GM23338 (cell line): ENCODE results near the gene ELFN1.

ENCODE experiments used
- CTCF ChIP-seq, 2 experiments: fragments of 200-600 bp in 1 of 2; sonication (generic) in 1 of 2; conservative IDR thresholded peaks; 2 replicates each; pipeline versions ENCODE4 v1.5.1 to v1.6.1; 2016 to 2017; ENCODE audit warnings: antibody characterized with exemption in 2 of 2, low read depth in 2 of 2, mild to moderate bottlenecking in 2 of 2, moderate library complexity in 1 of 2
- ETS1 ChIP-seq: IDR thresholded peaks from 2 replicates; pipeline ENCODE4 v1.6.1; 2016; ENCODE audit warnings: antibody characterized with exemption
- EZH2 ChIP-seq: fragments of 200-600 bp; sonication (generic); IDR thresholded peaks from one replicate; pipeline ENCODE4 v1.8.0; 2017; ENCODE audit warnings: antibody characterized with exemption, mild to moderate bottlenecking, low read depth; ENCODE audit not compliant: unreplicated experiment
- EZH2phosphoT487 ChIP-seq: fragments of 200-600 bp; sonication (generic); IDR thresholded peaks from one replicate; pipeline ENCODE4 v1.8.1; 2018; ENCODE audit warnings: antibody characterized with exemption; ENCODE audit not compliant: unreplicated experiment
- JUNB ChIP-seq: IDR thresholded peaks from one replicate; pipeline ENCODE4 v1.6.1; 2016; ENCODE audit warnings: antibody characterized with exemption; ENCODE audit not compliant: unreplicated experiment
- POLR2AphosphoS5 ChIP-seq: IDR thresholded peaks from 2 replicates; pipeline ENCODE4 v1.6.1; 2016; ENCODE audit warnings: antibody characterized with exemption, low read depth
- REST ChIP-seq: IDR thresholded peaks from one replicate; pipeline ENCODE4 v1.6.1; 2018; ENCODE audit warnings: antibody characterized with exemption; ENCODE audit not compliant: unreplicated experiment
- STAT1 ChIP-seq: IDR thresholded peaks from one replicate; pipeline ENCODE4 v1.6.1; 2016; ENCODE audit warnings: antibody characterized with exemption; ENCODE audit not compliant: unreplicated experiment
- ZNF331 ChIP-seq: fragments of 250-450 bp; sonication (Bioruptor Pico); IDR thresholded peaks from 2 replicates; pipeline ENCODE4 v1.5.0; 2020; ENCODE audit warnings: low read depth, mild to moderate bottlenecking, moderate library complexity

- no peak for TF ChIP-seq ETS1
- no peak for TF ChIP-seq EZH2phosphoT487
- no peak for TF ChIP-seq ZNF331
- no peak for TF ChIP-seq POLR2AphosphoS5
- TF ChIP-seq CTCF (conservative IDR thresholded peaks at IDR 0.05; ENCODE audit: low read depth in 2 of 2), result no peak
- TF ChIP-seq REST, result no peak
- no peak for TF ChIP-seq JUNB
- TF ChIP-seq EZH2, result no peak
- no peak for TF ChIP-seq STAT1
These were observed 28.9 kb downstream of the ELFN1 start for GRCh38 chr7:1698951-1699350.
